GM12878 (cell line): ENCODE measurements around the gene JMJD4. TPM values are rescaled to one million over a fixed set of nuclear protein-coding genes. Genes with fewer than 3 reads are reported as not detected.

ENCODE experiments used
- ATAC-seq: fragments of 200-7000 bp; cut with Tn5 transposase; 3 replicates; pipeline ENCODE4 v1.9.1; 2020; ENCODE audit warnings: mild to moderate bottlenecking, moderate library complexity
- BruUV-seq: library from RNA; stranded (reverse); fragments of 400-500 nt; replicated peaks from 2 replicates; lab custom pipeline; 2021; lab: Mats Ljungman, UMichigan
- CTCF ChIA-PET: fragments of 300-600 bp; sonication (Branson Sonifier 250); formaldehyde crosslinking; extraction: SDS; loops from one replicate; lab custom pipeline; 2021; ENCODE audit warnings: inconsistent platforms; lab: Yijun Ruan, JAX
- POLR2A ChIA-PET: fragments of 350-600 bp; formaldehyde crosslinking; extraction: SDS; loops from one replicate; lab custom pipeline; 2021; ENCODE audit warnings: inconsistent platforms; lab: Charles Lee
- RAD21 ChIA-PET: fragments of 300-600 bp; sonication (Branson Sonifier 250); formaldehyde crosslinking; loops from one replicate; lab custom pipeline; 2023; ENCODE audit warnings: antibody characterized with exemption; ENCODE audit not compliant: unreplicated experiment; lab: Charles Lee
- SMC1A ChIA-PET: fragments of 300-600 bp; sonication (Branson Sonifier 250); formaldehyde crosslinking; loops from one replicate; lab custom pipeline; 2023; ENCODE audit not compliant: unreplicated experiment, uncharacterized antibody; lab: Charles Lee
- DNase-seq: peaks from one replicate; pipeline ENCODE4 v3.0.0-alpha.2; 2011; ENCODE audit warnings: low read depth, low spot score
- FAIRE-seq: peaks from 3 replicates; lab custom pipeline; 2011; peaks lifted over from hg19 to GRCh38; lab: Jason Lieb, UNC
- H2AFZ ChIP-seq: 2 replicates; pipeline ENCODE4 v1.6.0; 2011; ENCODE audit warnings: low read depth, low read length, control low read depth; ENCODE audit not compliant: control insufficient read depth
- H3K27ac ChIP-seq: 2 replicates; pipeline ENCODE4 v1.5.1; 2011; ENCODE audit warnings: control low read depth; ENCODE audit not compliant: control insufficient read depth, insufficient read depth
- H3K27me3 ChIP-seq, 2 experiments: replicated peaks in 1 of 2; 2 replicates each; pipeline versions ENCODE4 v1.6.0 to v1.6.1; 2011; ENCODE audit warnings: low read length in 1 of 2; ENCODE audit not compliant: control insufficient read depth in 2 of 2, insufficient read depth in 2 of 2
- H3K36me3 ChIP-seq, 2 experiments: 2 replicates each; pipeline ENCODE4 v1.5.1; 2011; ENCODE audit warnings: low read length in 1 of 2; ENCODE audit not compliant: control insufficient read depth in 2 of 2, insufficient read depth in 2 of 2
- H3K4me1 ChIP-seq: 2 replicates; pipeline ENCODE4 v1.6.1; 2011; ENCODE audit warnings: mild to moderate bottlenecking, low read length, moderate library complexity, mixed read lengths; ENCODE audit not compliant: control insufficient read depth, insufficient read depth
- H3K4me2 ChIP-seq: 2 replicates; pipeline ENCODE4 v1.6.0; 2011; ENCODE audit warnings: control low read depth; ENCODE audit not compliant: control insufficient read depth, insufficient read depth
- H3K4me3 ChIP-seq: fragments of 200-600 bp; sonication (generic); 2 replicates; pipeline ENCODE4 v1.5.1; 2016
- H3K79me2 ChIP-seq: 2 replicates; pipeline ENCODE4 v1.6.0; 2011; ENCODE audit warnings: low read length; ENCODE audit not compliant: control insufficient read depth, insufficient read depth
- H3K9ac ChIP-seq: 2 replicates; pipeline ENCODE4 v1.8.0; 2011; ENCODE audit warnings: low read length, control low read depth, mixed read lengths; ENCODE audit not compliant: control insufficient read depth, insufficient read depth
- H3K9me3 ChIP-seq: replicated peaks from 3 replicates; pipeline ENCODE4 v1.5.1; 2011; ENCODE audit warnings: mild to moderate bottlenecking, low read length; ENCODE audit not compliant: control insufficient read depth, insufficient read depth
- H4K20me1 ChIP-seq: 2 replicates; pipeline ENCODE4 v1.6.0; 2011; ENCODE audit not compliant: control insufficient read depth, insufficient read depth
- ATF7 ChIP-seq: fragments of 450-650 bp; IDR thresholded peaks from 2 replicates; pipeline ENCODE4 v1.6.1; 2016; ENCODE audit warnings: low read depth, mild to moderate bottlenecking
- CTCF ChIP-seq, 3 experiments: IDR thresholded peaks in 2 of 3; conservative IDR thresholded peaks in 1 of 3; 2 replicates each; pipeline ENCODE4 v1.5.1; 2011; ENCODE audit warnings: low read depth in 3 of 3, low read length in 3 of 3, mild to moderate bottlenecking in 3 of 3, control low read depth in 2 of 3, moderate library complexity in 2 of 3, inconsistent platforms in 1 of 3, mixed read lengths in 1 of 3; ENCODE audit not compliant: control insufficient read depth in 2 of 3, insufficient read depth in 1 of 3; ENCODE audit errors: extremely low read depth in 1 of 3
- DPF2 ChIP-seq: fragments of 450-650 bp; IDR thresholded peaks from 2 replicates; pipeline ENCODE4 v1.6.1; 2017; ENCODE audit warnings: mild to moderate bottlenecking
- ELK1 ChIP-seq: IDR thresholded peaks from 2 replicates; pipeline ENCODE4 v1.6.1; 2012; ENCODE audit warnings: low read depth, low read length, improper control_type of control experiment
- MTA3 ChIP-seq: IDR thresholded peaks from 2 replicates; pipeline ENCODE4 v1.6.1; 2012; ENCODE audit warnings: low read length, inconsistent platforms, borderline replicate concordance
- RELB ChIP-seq: fragments of 450-650 bp; IDR thresholded peaks from 2 replicates; pipeline ENCODE4 v1.6.1; 2017; ENCODE audit warnings: low read depth, mild to moderate bottlenecking, moderate library complexity
- SMC3 ChIP-seq: IDR thresholded peaks from 2 replicates; pipeline ENCODE4 v1.6.1; 2011; ENCODE audit warnings: low read length, improper control_type of control experiment, borderline replicate concordance
- SREBF1 ChIP-seq: IDR thresholded peaks from 2 replicates; pipeline ENCODE4 v1.6.1; 2012; ENCODE audit warnings: mild to moderate bottlenecking, low read length
- STAT1 ChIP-seq: fragments of 450-650 bp; conservative IDR thresholded peaks from 2 replicates; pipeline ENCODE4 v1.6.1; 2014; ENCODE audit warnings: antibody characterized with exemption, mild to moderate bottlenecking
- TCF7 ChIP-seq: IDR thresholded peaks from 2 replicates; pipeline ENCODE4 v1.6.1; 2014; ENCODE audit warnings: antibody characterized with exemption, borderline replicate concordance
- ZBTB11 ChIP-seq: fragments of 450-650 bp; formaldehyde crosslinking; IDR thresholded peaks from 2 replicates; pipeline ENCODE4 v1.5.0; 2022; ENCODE audit warnings: mild to moderate bottlenecking, missing genetic modification characterization
- ZNF592 ChIP-seq: fragments of 450-650 bp; IDR thresholded peaks from 2 replicates; pipeline ENCODE4 v1.6.1; 2017; ENCODE audit warnings: mild to moderate bottlenecking, moderate library complexity
- WGBS: methylation state at CpG from one replicate; pipeline ENCODE4 v1.1.6; 2016; ENCODE audit warnings: low lambda C conversion rate; ENCODE audit not compliant: insufficient replicate concordance, insufficient coverage; ENCODE audit errors: missing lambda C conversion rate; 5-methylcytosine and 5-hydroxymethylcytosine counted together
- in situ Hi-C: fragments of 300-500 bp; cut with MboI; formaldehyde crosslinking; loops from 9 replicates; pipeline ENCODE4 v1.14.3; 2018; ENCODE audit warnings: mixed read lengths
- intact Hi-C: fragments of 100-400 bp; cut with micrococcal nuclease; formaldehyde crosslinking; loops from one replicate; pipeline ENCODE4 v1.14.2; 2022; ENCODE audit not compliant: unreplicated experiment
- polyA plus RNA-seq, 11 experiments: library from polyadenylated mRNA; depleted of rRNA in 4 of 11; unstranded in 6 of 11; stranded (reverse) in 5 of 11; fragments of >200 nt; fragmentation: Nextera tagmentation in 4 of 11; fragmentation: Illumina TruSeq in 1 of 11; extraction: Ambion mirVana in 4 of 11; extraction: Trizol in 1 of 11; gene quantifications; 1 replicate in 1 of 11; 2 replicates in 10 of 11; pipeline versions ENCODE4 v1.2.1 to v1.2.3, GENCODE V29; 2011 to 2016; ENCODE audit warnings: inconsistent platforms in 2 of 11, missing spikeins in 2 of 11, low read depth in 1 of 11
- total RNA-seq, 4 experiments: library from RNA; depleted of rRNA in 3 of 4; stranded (reverse); fragments of >200 nt in 3 of 4; fragmentation: Illumina TruSeq in 1 of 4; extraction: Trizol in 1 of 4; gene quantifications; 2 replicates each; pipeline versions ENCODE4 v1.2.1 to v1.2.3, GENCODE V29; 2013 to 2021

The JMJD4 gene
- total and polyA plus RNA-seq, 10 of the 15 experiments (the other 5 are each of a cell fraction or from before 2014, with no cell fraction given): 0.89 to 38.3 (median 18.4) TPM

GRCh38 chr1:227725046-227725445 lies 10.1 kb downstream of the JMJD4 start:
- peaks cover 14% of the 10 kb centered on the region for H3K4me1 ChIP-seq
- H4K20me1 ChIP-seq: no peaks in the 10 kb centered on the region
- WGBS: 17% methylated on average over 2 of the region's 2 CpGs
- in situ Hi-C loops (no loop called here), intact Hi-C loops (loop anchor here (5.0 to 10.0 kb wide), 2 partner anchors 163 to 240 kb away; partner anchors contain the start of gene ZNF678)
- H3K4me3 ChIP-seq: no peak overlapping the region
- H3K9ac ChIP-seq: no peak overlapping the region
- H3K79me2 ChIP-seq: no peaks in the 10 kb centered on the region
- ChIA-PET POLR2A (no interaction called here), SMC1A (no interaction called here), CTCF (no interaction called here), RAD21 (no interaction called here)
- H3K9me3 ChIP-seq: peaks cover 8% of the 10 kb centered on the region; the same call in 2 of the 3 replicates
- no peaks in the 10 kb centered on the region for H3K27me3 ChIP-seq
- no peak overlapping the region for H2AFZ ChIP-seq
- no peak overlapping the region for H3K4me2 ChIP-seq
- DNase-seq: no peak
- no peak for FAIRE-seq
- no peak overlapping the region for H3K27ac ChIP-seq
- no peaks in the 10 kb centered on the region for H3K36me3 ChIP-seq
- BruUV-seq: no TSS peak
- no peak for ATAC-seq
- TF ChIP-seq ZNF592 (no peak), ATF7 (no peak), ELK1 (no peak), SMC3 (no peak), MTA3 (no peak), TCF7 (no peak), SREBF1 (no peak), RELB (no peak), ZBTB11 (no peak), DPF2 (no peak), CTCF (IDR thresholded peaks at IDR 0.05 in 2 of 3, conservative IDR thresholded peaks at IDR 0.05 in 1 of 3; ENCODE audit: control insufficient read depth in 2 of 3, extremely low read depth in 1 of 3, insufficient read depth in 1 of 3, low read depth in 3 of 3, low read length in 3 of 3) (no peak), STAT1 (no peak)
